ENCODE results near the gene GLT6D1.

Gene GLT6D1

GRCh38 chr9:135614821-135615665, 24.3 kb downstream of the GLT6D1 start:
- 92% methylated on average over 29 of the region's 29 CpGs for WGBS, 2 experiments

GRCh38 chr9:135613946-135614805, 25.2 kb downstream of the GLT6D1 start:
- H3K36me3 ChIP-seq (ENCODE audit: control insufficient read depth, insufficient read depth, low read length) = no peaks in the 10 kb centered on the region
- WGBS, 2 experiments = 90 to 92% methylated on average over 34 of the region's 34 CpGs

More at GRCh38 chr9:135614821-135615665, 24.3 kb downstream of the GLT6D1 start:
- no peak overlapping the region for H3K4me3 ChIP-seq (ENCODE audit: insufficient read depth, low read depth, low read length)
- H3K36me3 ChIP-seq (ENCODE audit: control insufficient read depth, insufficient read depth, low read length) = no peaks in the 10 kb centered on the region
- no peaks in the 10 kb centered on the region for H3K9me3 ChIP-seq (ENCODE audit: control insufficient read depth, low read length)
- no peaks in the 10 kb centered on the region for H3K4me1 ChIP-seq (ENCODE audit: control insufficient read depth, insufficient read depth, low read length)
- H3K27ac ChIP-seq (ENCODE audit: insufficient read depth, low read depth, low read length, poor library complexity, severe bottlenecking) = no peak overlapping the region
- no peaks in the 10 kb centered on the region for H3K27me3 ChIP-seq (ENCODE audit: control insufficient read depth, insufficient read depth, low read length, poor library complexity, severe bottlenecking)

GRCh38 chr9:135612981-135613910, 26.1 kb downstream of the GLT6D1 start:
- no peaks in the 10 kb centered on the region for H3K27me3 ChIP-seq (ENCODE audit: control insufficient read depth, insufficient read depth, low read length, poor library complexity, severe bottlenecking)
- 88 to 89% methylated on average over 24 of the region's 24 CpGs for WGBS, 2 experiments
- H3K4me1 ChIP-seq (ENCODE audit: control insufficient read depth, insufficient read depth, low read length) = no peaks in the 10 kb centered on the region
- no peak overlapping the region for H3K4me3 ChIP-seq (ENCODE audit: insufficient read depth, low read depth, low read length)
- H3K9me3 ChIP-seq (ENCODE audit: control insufficient read depth, low read length) = no peaks in the 10 kb centered on the region
- H3K36me3 ChIP-seq (ENCODE audit: control insufficient read depth, insufficient read depth, low read length) = no peaks in the 10 kb centered on the region
- no peak overlapping the region for H3K27ac ChIP-seq (ENCODE audit: insufficient read depth, low read depth, low read length, poor library complexity, severe bottlenecking)

More at GRCh38 chr9:135613946-135614805, 25.2 kb downstream of the GLT6D1 start:
- Histone ChIP-seq H3K4me3 (ENCODE audit: insufficient read depth, low read depth, low read length) (no peak overlapping the region), H3K27me3 (ENCODE audit: control insufficient read depth, insufficient read depth, low read length, poor library complexity, severe bottlenecking) (no peaks in the 10 kb centered on the region), H3K27ac (ENCODE audit: insufficient read depth, low read depth, low read length, poor library complexity, severe bottlenecking) (no peak overlapping the region), H3K4me1 (ENCODE audit: control insufficient read depth, insufficient read depth, low read length) (no peaks in the 10 kb centered on the region), H3K9me3 (ENCODE audit: control insufficient read depth, low read length) (no peaks in the 10 kb centered on the region)

GRCh38 chr9:135612437-135612836, 26.9 kb downstream of the GLT6D1 start:
- Histone ChIP-seq H3K27me3 (ENCODE audit: control insufficient read depth, insufficient read depth, low read length, poor library complexity, severe bottlenecking) (no peaks in the 10 kb centered on the region), H3K4me1 (ENCODE audit: control insufficient read depth, insufficient read depth, low read length) (no peaks in the 10 kb centered on the region), H3K4me3 (ENCODE audit: insufficient read depth, low read depth, low read length) (no peak overlapping the region), H3K36me3 (ENCODE audit: control insufficient read depth, insufficient read depth, low read length) (no peaks in the 10 kb centered on the region), H3K9me3 (ENCODE audit: control insufficient read depth, low read length) (no peaks in the 10 kb centered on the region), H3K27ac (ENCODE audit: insufficient read depth, low read depth, low read length, poor library complexity, severe bottlenecking) (no peak overlapping the region)
- WGBS, 2 experiments = 90 to 92% methylated on average over 8 of the region's 8 CpGs

GRCh38 chr9:135611875-135612209, 27.5 kb downstream of the GLT6D1 start:
- Histone ChIP-seq H3K27ac (ENCODE audit: insufficient read depth, low read depth, low read length, poor library complexity, severe bottlenecking) (no peak overlapping the region), H3K4me3 (ENCODE audit: insufficient read depth, low read depth, low read length) (no peak overlapping the region), H3K36me3 (ENCODE audit: control insufficient read depth, insufficient read depth, low read length) (no peaks in the 10 kb centered on the region), H3K27me3 (ENCODE audit: control insufficient read depth, insufficient read depth, low read length, poor library complexity, severe bottlenecking) (no peaks in the 10 kb centered on the region), H3K9me3 (ENCODE audit: control insufficient read depth, low read length) (no peaks in the 10 kb centered on the region), H3K4me1 (ENCODE audit: control insufficient read depth, insufficient read depth, low read length) (no peaks in the 10 kb centered on the region)
- 61 to 66% methylated on average over 4 of the region's 4 CpGs for WGBS, 2 experiments

GRCh38 chr9:135611142-135611874, 28.0 kb downstream of the GLT6D1 start:
- Histone ChIP-seq H3K36me3 (ENCODE audit: control insufficient read depth, insufficient read depth, low read length) (no peaks in the 10 kb centered on the region), H3K4me3 (ENCODE audit: insufficient read depth, low read depth, low read length) (no peak overlapping the region), H3K9me3 (ENCODE audit: control insufficient read depth, low read length) (no peaks in the 10 kb centered on the region), H3K27ac (ENCODE audit: insufficient read depth, low read depth, low read length, poor library complexity, severe bottlenecking) (no peak overlapping the region), H3K4me1 (ENCODE audit: control insufficient read depth, insufficient read depth, low read length) (no peaks in the 10 kb centered on the region), H3K27me3 (ENCODE audit: control insufficient read depth, insufficient read depth, low read length, poor library complexity, severe bottlenecking) (no peaks in the 10 kb centered on the region)
- 91 to 92% methylated on average over 7 of the region's 7 CpGs for WGBS, 2 experiments

- no peak overlapping the region for H3K27ac ChIP-seq (ENCODE audit: insufficient read depth, low read depth, low read length, poor library complexity, severe bottlenecking)
- no peaks in the 10 kb centered on the region for H3K36me3 ChIP-seq (ENCODE audit: control insufficient read depth, insufficient read depth, low read length)
- 90 to 91% methylated on average over 13 of the region's 13 CpGs for WGBS, 2 experiments
- no peaks in the 10 kb centered on the region for H3K27me3 ChIP-seq (ENCODE audit: control insufficient read depth, insufficient read depth, low read length, poor library complexity, severe bottlenecking)
- no peak overlapping the region for H3K4me3 ChIP-seq (ENCODE audit: insufficient read depth, low read depth, low read length)
- H3K9me3 ChIP-seq (ENCODE audit: control insufficient read depth, low read length) = no peaks in the 10 kb centered on the region
- no peaks in the 10 kb centered on the region for H3K4me1 ChIP-seq (ENCODE audit: control insufficient read depth, insufficient read depth, low read length)
Measured at GRCh38 chr9:135610290-135611141, 28.8 kb downstream of the GLT6D1 start.

- 92 to 95% methylated on average over 17 of the region's 17 CpGs for WGBS, 2 experiments
- Histone ChIP-seq H3K9me3 (ENCODE audit: control insufficient read depth, low read length) (no peaks in the 10 kb centered on the region), H3K4me3 (ENCODE audit: insufficient read depth, low read depth, low read length) (no peak overlapping the region), H3K36me3 (ENCODE audit: control insufficient read depth, insufficient read depth, low read length) (no peaks in the 10 kb centered on the region), H3K27ac (ENCODE audit: insufficient read depth, low read depth, low read length, poor library complexity, severe bottlenecking) (no peak overlapping the region), H3K4me1 (ENCODE audit: control insufficient read depth, insufficient read depth, low read length) (no peaks in the 10 kb centered on the region), H3K27me3 (ENCODE audit: control insufficient read depth, insufficient read depth, low read length, poor library complexity, severe bottlenecking) (no peaks in the 10 kb centered on the region)
Measured at GRCh38 chr9:135609366-135609955, 29.9 kb downstream of the GLT6D1 start.

Measured in ectodermal cell (in vitro differentiated cells).